Measurements from ENCODE around the gene GJD4.

The GJD4 gene

DNA sequence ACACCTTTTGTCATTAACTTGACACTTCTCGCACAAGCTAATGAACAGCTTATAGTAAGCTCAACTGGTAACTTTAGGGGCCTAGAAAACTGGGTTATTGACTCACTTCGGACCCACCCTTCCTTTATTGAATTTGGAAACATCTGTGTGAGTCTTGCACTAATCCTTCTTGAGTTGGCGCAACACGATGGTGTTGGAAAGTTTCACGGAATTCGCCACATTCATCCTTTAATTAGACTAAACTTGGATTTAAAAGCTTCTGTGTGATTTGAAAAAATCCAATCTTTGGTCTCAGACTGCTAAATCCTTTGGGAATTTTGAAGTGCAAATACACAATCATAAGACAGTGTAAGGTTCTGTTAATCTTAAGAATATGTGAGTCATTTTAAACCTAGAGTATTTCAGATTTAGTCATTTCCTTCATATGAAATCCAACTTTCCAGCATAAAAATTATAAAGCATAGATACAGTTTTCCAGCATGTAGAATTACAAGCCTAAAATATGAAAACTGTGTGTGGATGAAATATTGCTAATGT, 21.9 kb downstream of the GJD4 start:
- no peak overlapping the region for H3K4me3 ChIP-seq (ENCODE audit: low read depth, low read length)
- no peak for DNase-seq (ENCODE audit: low read depth)
- TF ChIP-seq MYC (IDR thresholded peaks at IDR 0.05; ENCODE audit: low read depth, low read length) (no peak), POLR2A (IDR thresholded peaks at IDR 0.05; ENCODE audit: extremely low read depth, insufficient read length) (no peak)
- TF ChIP-seq, protein P1, sequence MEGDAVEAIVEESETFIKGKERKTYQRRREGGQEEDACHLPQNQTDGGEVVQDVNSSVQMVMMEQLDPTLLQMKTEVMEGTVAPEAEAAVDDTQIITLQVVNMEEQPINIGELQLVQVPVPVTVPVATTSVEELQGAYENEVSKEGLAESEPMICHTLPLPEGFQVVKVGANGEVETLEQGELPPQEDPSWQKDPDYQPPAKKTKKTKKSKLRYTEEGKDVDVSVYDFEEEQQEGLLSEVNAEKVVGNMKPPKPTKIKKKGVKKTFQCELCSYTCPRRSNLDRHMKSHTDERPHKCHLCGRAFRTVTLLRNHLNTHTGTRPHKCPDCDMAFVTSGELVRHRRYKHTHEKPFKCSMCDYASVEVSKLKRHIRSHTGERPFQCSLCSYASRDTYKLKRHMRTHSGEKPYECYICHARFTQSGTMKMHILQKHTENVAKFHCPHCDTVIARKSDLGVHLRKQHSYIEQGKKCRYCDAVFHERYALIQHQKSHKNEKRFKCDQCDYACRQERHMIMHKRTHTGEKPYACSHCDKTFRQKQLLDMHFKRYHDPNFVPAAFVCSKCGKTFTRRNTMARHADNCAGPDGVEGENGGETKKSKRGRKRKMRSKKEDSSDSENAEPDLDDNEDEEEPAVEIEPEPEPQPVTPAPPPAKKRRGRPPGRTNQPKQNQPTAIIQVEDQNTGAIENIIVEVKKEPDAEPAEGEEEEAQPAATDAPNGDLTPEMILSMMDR (IDR thresholded peaks at IDR 0.05; ENCODE audit: low read depth, low read length) = no peak

GRCh38 chr10:35631404-35631803, 26.3 kb downstream of the GJD4 start:
- TF ChIP-seq, protein P1 (IDR thresholded peaks at IDR 0.05; ENCODE audit: low read depth, low read length) = no peak
- TF ChIP-seq, protein P2, sequence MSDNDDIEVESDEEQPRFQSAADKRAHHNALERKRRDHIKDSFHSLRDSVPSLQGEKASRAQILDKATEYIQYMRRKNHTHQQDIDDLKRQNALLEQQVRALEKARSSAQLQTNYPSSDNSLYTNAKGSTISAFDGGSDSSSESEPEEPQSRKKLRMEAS (IDR thresholded peaks at IDR 0.05; ENCODE audit: low read depth, low read length) = no peak
- no peak for TF ChIP-seq MYC (IDR thresholded peaks at IDR 0.05; ENCODE audit: low read depth, low read length)
- no peak for TF ChIP-seq POLR2A (IDR thresholded peaks at IDR 0.05; ENCODE audit: extremely low read depth, insufficient read length)

GRCh38 chr10:35632027-35632426, 26.9 kb downstream of the GJD4 start:
- DNase-seq (ENCODE audit: low read depth) = no peak
- no peak overlapping the region for H3K4me3 ChIP-seq (ENCODE audit: low read depth, low read length)
- TF ChIP-seq MYC (IDR thresholded peaks at IDR 0.05; ENCODE audit: low read depth, low read length) (no peak), POLR2A (IDR thresholded peaks at IDR 0.05; ENCODE audit: extremely low read depth, insufficient read length) (no peak)
- TF ChIP-seq, protein P1 (IDR thresholded peaks at IDR 0.05; ENCODE audit: low read depth, low read length) = no peak
- TF ChIP-seq, protein P2 (IDR thresholded peaks at IDR 0.05; ENCODE audit: low read depth, low read length) = no peak

More at GRCh38 chr10:35631404-35631803, 26.3 kb downstream of the GJD4 start:
- no peak for DNase-seq (ENCODE audit: low read depth)
- H3K4me3 ChIP-seq (ENCODE audit: low read depth, low read length) = no peak overlapping the region

- TF ChIP-seq MYC (IDR thresholded peaks at IDR 0.05; ENCODE audit: low read depth, low read length) = no peak
- TF ChIP-seq, protein P2 (IDR thresholded peaks at IDR 0.05; ENCODE audit: low read depth, low read length) = no peak
- TF ChIP-seq POLR2A (IDR thresholded peaks at IDR 0.05; ENCODE audit: extremely low read depth, insufficient read length) = no peak
- TF ChIP-seq, protein P1 (IDR thresholded peaks at IDR 0.05; ENCODE audit: low read depth, low read length) = no peak
- H3K4me3 ChIP-seq (ENCODE audit: low read depth, low read length) = no peak overlapping the region
- DNase-seq (ENCODE audit: low read depth) = no peak
These were observed 28.2 kb downstream of the GJD4 start for GRCh38 chr10:35633006-35633980.

- no peak for TF ChIP-seq POLR2A (IDR thresholded peaks at IDR 0.05; ENCODE audit: extremely low read depth, insufficient read length)
- TF ChIP-seq, protein P1 (IDR thresholded peaks at IDR 0.05; ENCODE audit: low read depth, low read length) = peak; percentile 51
- no peak overlapping the region for H3K4me3 ChIP-seq (ENCODE audit: low read depth, low read length)
- peak; percentile 52 for DNase-seq (ENCODE audit: low read depth)
These were observed 30.4 kb downstream of the GJD4 start for GRCh38 chr10:35635576-35635975.
